Immature natural killer cell (primary cell): Measurements from ENCODE around the gene SNX9. TPM values are rescaled to one million over a fixed set of nuclear protein-coding genes. Genes with fewer than 3 reads are reported as not detected.
A peak's percentile ranks its signal among the peaks of the same experiment; 100 is the strongest.
"Not testable (repeated sequence)": the region's sequence is repeated elsewhere in the genome, so short reads cannot be mapped to it uniquely, and the experiment has no call there.

ENCODE experiments used
- DNase-seq, 3 donors: peaks; one replicate each; pipeline ENCODE4 v3.0.0; 2022; ENCODE audit warnings: mixed read lengths in 1 of 3
- H3K27ac Mint-ChIP-seq, 6 donors: one replicate each; pipeline ENCODE4 v1.8.0; 2020; ENCODE audit warnings: mixed read lengths in 6 of 6, mild to moderate bottlenecking in 5 of 6, inconsistent platforms in 4 of 6, moderate library complexity in 3 of 6
- H3K27me3 Mint-ChIP-seq, 3 donors: one replicate each; pipeline ENCODE4 v1.8.0; 2020 to 2021; ENCODE audit warnings: low read depth in 3 of 3, mild to moderate bottlenecking in 3 of 3, mixed read lengths in 3 of 3, moderate library complexity in 3 of 3, inconsistent platforms in 1 of 3
- H3K36me3 Mint-ChIP-seq, 3 donors: one replicate each; pipeline ENCODE4 v1.8.0; 2020; ENCODE audit warnings: mixed read lengths in 3 of 3, inconsistent platforms in 2 of 3, mild to moderate bottlenecking in 2 of 3
- H3K4me1 Mint-ChIP-seq, 2 donors: one replicate each; pipeline ENCODE4 v1.8.0; 2020; ENCODE audit warnings: inconsistent platforms in 2 of 2, mild to moderate bottlenecking in 2 of 2, mixed read lengths in 2 of 2, moderate library complexity in 1 of 2
- H3K4me3 Mint-ChIP-seq, 5 donors: one replicate each; pipeline ENCODE4 v1.8.0; 2020; ENCODE audit warnings: mild to moderate bottlenecking in 5 of 5, mixed read lengths in 5 of 5, inconsistent platforms in 3 of 5, moderate library complexity in 3 of 5
- H3K9me3 Mint-ChIP-seq, 6 donors: one replicate each; pipeline ENCODE4 v1.8.0; 2020; ENCODE audit warnings: mild to moderate bottlenecking in 6 of 6, mixed read lengths in 6 of 6, inconsistent platforms in 4 of 6, moderate library complexity in 3 of 6
- polyA plus RNA-seq, 3 donors: library from polyadenylated mRNA; unstranded; fragments of 300-500 nt; fragmentation: Illumina TruSeq; gene quantifications; one replicate each; pipeline ENCODE4 v1.2.3, GENCODE V29; 2021

Gene SNX9
- polyA plus RNA-seq, 3 donors from 2014 or later = 3.4 to 6.7 (median 5.5) TPM

GRCh38 chr6:157961153-157961831 is 138.2 kb downstream of the SNX9 start:
- Mint-ChIP-seq H3K4me1 (peaks cover 11 to 14% of the 10 kb centered on the region in 2 donors), H3K27me3 (peaks cover 4 to 21% (median 5%) of the 10 kb centered on the region in 3 donors), H3K27ac (no peak overlapping the region), H3K4me3 (no peak overlapping the region), H3K36me3 (peaks cover 0 to 11% (median 5%) of the 10 kb centered on the region in 3 donors), H3K9me3 (peaks cover 2 to 24% (median 16%) of the 10 kb centered on the region in 6 donors)
- no peak for DNase-seq

GRCh38 chr6:157961832-157962575 is 139.0 kb downstream of the SNX9 start:
- no peak for DNase-seq

GRCh38 chr6:157962601-157963302 is 139.7 kb downstream of the SNX9 start:
- Mint-ChIP-seq H3K27ac (no peak overlapping the region), H3K27me3 (peaks cover 5 to 19% (median 9%) of the 10 kb centered on the region in 3 donors), H3K4me1 (peaks cover 11 to 14% of the 10 kb centered on the region in 2 donors), H3K36me3 (peaks cover 0 to 11% (median 5%) of the 10 kb centered on the region in 3 donors), H3K4me3 (peak overlapping the region in 3 of 5 donors; percentile 4 to 64 (median 9)), H3K9me3 (peaks cover 2 to 24% (median 16%) of the 10 kb centered on the region in 6 donors)
- DNase-seq = no peak

More at GRCh38 chr6:157961832-157962575, 139.0 kb downstream of the SNX9 start:
- Mint-ChIP-seq H3K27me3 (peaks cover 5 to 20% (median 9%) of the 10 kb centered on the region in 3 donors), H3K27ac (no peak overlapping the region), H3K4me3 (peak overlapping the region in 2 of 5 donors; percentile 10 to 64), H3K4me1 (peaks cover 11 to 14% of the 10 kb centered on the region in 2 donors), H3K9me3 (peaks cover 2 to 24% (median 16%) of the 10 kb centered on the region in 6 donors), H3K36me3 (peaks cover 0 to 11% (median 5%) of the 10 kb centered on the region in 3 donors)

GRCh38 chr6:157964100-157964499 is 141.1 kb downstream of the SNX9 start:
- H3K9me3 Mint-ChIP-seq = peaks cover 2 to 12% (median 8%) of the 10 kb centered on the region in 6 donors
- peaks cover 0 to 6% (median 5%) of the 10 kb centered on the region in 3 donors for H3K36me3 Mint-ChIP-seq
- peaks cover 11 to 14% of the 10 kb centered on the region in 2 donors for H3K4me1 Mint-ChIP-seq
- peaks cover 9% of the 10 kb centered on the region in 3 donors for H3K27me3 Mint-ChIP-seq
- peak overlapping the region in 2 of 5 donors; percentile 21 to 24 for H3K4me3 Mint-ChIP-seq
- H3K27ac Mint-ChIP-seq = no peak overlapping the region
- no peak for DNase-seq

GRCh38 chr6:157965387-157965786 is 142.3 kb downstream of the SNX9 start:
- peaks cover 11 to 14% of the 10 kb centered on the region in 2 donors for H3K4me1 Mint-ChIP-seq
- no peak for DNase-seq
- peaks cover 0 to 2% (median 0%) of the 10 kb centered on the region in 6 donors for H3K9me3 Mint-ChIP-seq
- H3K27me3 Mint-ChIP-seq = peaks cover 5 to 9% (median 8%) of the 10 kb centered on the region in 3 donors
- H3K4me3 Mint-ChIP-seq = no peak overlapping the region
- H3K27ac Mint-ChIP-seq = no peak overlapping the region
- no peaks in the 10 kb centered on the region for H3K36me3 Mint-ChIP-seq

- H3K4me1 Mint-ChIP-seq = peaks cover 11 to 14% of the 10 kb centered on the region in 2 donors
- H3K4me3 Mint-ChIP-seq = no peak overlapping the region
- H3K36me3 Mint-ChIP-seq = no peaks in the 10 kb centered on the region
- H3K9me3 Mint-ChIP-seq = peaks cover 0 to 2% (median 0%) of the 10 kb centered on the region in 6 donors
- H3K27ac Mint-ChIP-seq = no peak overlapping the region
- H3K27me3 Mint-ChIP-seq = peaks cover 2 to 10% (median 8%) of the 10 kb centered on the region in 3 donors
- DNase-seq = no peak
These were observed 143.5 kb downstream of the SNX9 start for GRCh38 chr6:157966589-157966977.

GRCh38 chr6:157967020-157967419 is 144.0 kb downstream of the SNX9 start:
- Mint-ChIP-seq H3K4me3 (no peak overlapping the region), H3K27ac (no peak overlapping the region), H3K27me3 (peaks cover 2 to 10% (median 8%) of the 10 kb centered on the region in 3 donors), H3K4me1 (peaks cover 11 to 14% of the 10 kb centered on the region in 2 donors), H3K9me3 (peaks cover 0 to 2% (median 0%) of the 10 kb centered on the region in 6 donors), H3K36me3 (no peaks in the 10 kb centered on the region)
- DNase-seq = no peak

GRCh38 chr6:157967486-157967885 is 144.4 kb downstream of the SNX9 start:
- Mint-ChIP-seq H3K27ac (no peak overlapping the region), H3K27me3 (peaks cover 2 to 10% (median 8%) of the 10 kb centered on the region in 3 donors), H3K36me3 (no peaks in the 10 kb centered on the region)

GRCh38 chr6:157972177-157972576 is 149.1 kb downstream of the SNX9 start:
- H3K36me3 Mint-ChIP-seq, DNase-seq, H3K27me3 Mint-ChIP-seq, H3K27ac Mint-ChIP-seq, H3K4me3 Mint-ChIP-seq, H3K9me3 Mint-ChIP-seq, H3K4me1 Mint-ChIP-seq: not testable (repeated sequence)

More at GRCh38 chr6:157967486-157967885, 144.4 kb downstream of the SNX9 start:
- no peak for DNase-seq
- Mint-ChIP-seq H3K4me1 (peaks cover 9 to 13% of the 10 kb centered on the region in 2 donors), H3K4me3 (no peak overlapping the region), H3K9me3 (peaks cover 0 to 2% (median 0%) of the 10 kb centered on the region in 6 donors)

GRCh38 chr6:157974341-157974894 is 151.4 kb downstream of the SNX9 start:
- Mint-ChIP-seq H3K27me3 (peaks cover 0 to 7% (median 3%) of the 10 kb centered on the region in 3 donors), H3K9me3 (no peaks in the 10 kb centered on the region), H3K27ac (no peak overlapping the region), H3K36me3 (no peaks in the 10 kb centered on the region), H3K4me1 (no peaks in the 10 kb centered on the region), H3K4me3 (no peak overlapping the region)
- no peak for DNase-seq

- Mint-ChIP-seq H3K27me3 (peaks cover under 1 to 7% (median 3%) of the 10 kb centered on the region in 3 donors), H3K4me3 (no peak overlapping the region), H3K9me3 (no peaks in the 10 kb centered on the region), H3K27ac (no peak overlapping the region), H3K4me1 (peaks cover 0 to 1% of the 10 kb centered on the region in 2 donors), H3K36me3 (no peaks in the 10 kb centered on the region)
- DNase-seq = no peak
These were observed 151.9 kb downstream of the SNX9 start for GRCh38 chr6:157974967-157975366.

- no peak overlapping the region for H3K4me3 Mint-ChIP-seq
- no peaks in the 10 kb centered on the region for H3K36me3 Mint-ChIP-seq
- H3K27ac Mint-ChIP-seq = no peak overlapping the region
- H3K27me3 Mint-ChIP-seq = peaks cover 4 to 8% (median 4%) of the 10 kb centered on the region in 3 donors
- H3K4me1 Mint-ChIP-seq = peaks cover 0 to 6% of the 10 kb centered on the region in 2 donors
- DNase-seq = no peak
- no peaks in the 10 kb centered on the region for H3K9me3 Mint-ChIP-seq
These were observed 152.4 kb downstream of the SNX9 start for GRCh38 chr6:157975456-157975855.
